Fibroblast of skin of abdomen (primary cell): Measurements from ENCODE around the gene ANKUB1.
A peak's percentile ranks its signal among the peaks of the same experiment; 100 is the strongest.

Experiments
- DNase-seq: peaks from one replicate; pipeline ENCODE4 v3.0.0-alpha.2; 2013

ANKUB1 gene

DNA sequence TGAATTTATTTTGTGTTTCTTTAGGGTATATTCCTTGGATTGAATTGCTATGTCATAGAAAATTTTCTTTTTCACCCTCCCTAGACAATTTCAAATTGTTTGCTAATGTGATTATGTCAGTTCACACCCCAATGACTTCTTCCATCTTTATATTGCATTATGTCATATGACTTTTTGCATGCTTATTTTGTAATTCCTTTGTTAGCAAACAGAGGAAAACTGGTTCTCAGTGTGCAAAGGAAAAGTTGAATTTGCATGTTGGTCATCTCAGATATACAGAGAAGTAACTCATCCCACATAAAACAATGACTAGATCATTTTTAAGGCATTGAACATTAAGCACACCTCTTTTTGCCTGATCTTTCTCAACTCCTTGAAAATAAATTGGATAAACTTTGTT is 17.3 kb upstream of the ANKUB1 start:
- no peak for DNase-seq

DNA sequence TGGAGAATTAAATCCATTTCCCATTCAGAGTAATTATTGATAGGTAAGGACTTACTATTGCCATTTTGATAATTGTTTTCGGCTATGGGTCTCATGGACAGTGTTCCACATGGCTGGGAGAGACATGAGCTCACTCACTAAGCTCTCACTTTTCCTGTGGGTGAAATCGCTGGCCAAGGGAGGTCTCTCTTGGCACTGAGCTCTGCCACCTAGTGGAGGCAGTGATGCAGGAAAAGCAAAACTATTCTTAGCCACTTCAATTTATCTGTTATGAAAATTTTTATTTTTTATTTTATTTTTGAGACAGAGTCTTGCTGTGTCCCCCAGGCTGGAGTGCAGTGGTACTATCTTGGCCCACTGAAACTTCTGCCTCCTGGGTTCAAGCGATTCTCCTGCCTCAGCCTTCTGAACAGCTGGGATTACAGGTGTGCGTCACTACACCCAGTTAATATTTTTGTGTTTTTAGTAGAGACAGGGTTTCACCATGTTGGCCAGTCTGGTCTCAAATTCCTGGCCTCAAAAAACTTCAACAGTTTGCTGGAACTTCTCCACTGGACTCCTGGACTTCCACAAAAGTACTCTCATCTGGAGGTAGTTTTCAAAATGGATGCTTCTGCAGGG is 16.0 kb upstream of the ANKUB1 start:
- peak; percentile 76 for DNase-seq

DNA sequence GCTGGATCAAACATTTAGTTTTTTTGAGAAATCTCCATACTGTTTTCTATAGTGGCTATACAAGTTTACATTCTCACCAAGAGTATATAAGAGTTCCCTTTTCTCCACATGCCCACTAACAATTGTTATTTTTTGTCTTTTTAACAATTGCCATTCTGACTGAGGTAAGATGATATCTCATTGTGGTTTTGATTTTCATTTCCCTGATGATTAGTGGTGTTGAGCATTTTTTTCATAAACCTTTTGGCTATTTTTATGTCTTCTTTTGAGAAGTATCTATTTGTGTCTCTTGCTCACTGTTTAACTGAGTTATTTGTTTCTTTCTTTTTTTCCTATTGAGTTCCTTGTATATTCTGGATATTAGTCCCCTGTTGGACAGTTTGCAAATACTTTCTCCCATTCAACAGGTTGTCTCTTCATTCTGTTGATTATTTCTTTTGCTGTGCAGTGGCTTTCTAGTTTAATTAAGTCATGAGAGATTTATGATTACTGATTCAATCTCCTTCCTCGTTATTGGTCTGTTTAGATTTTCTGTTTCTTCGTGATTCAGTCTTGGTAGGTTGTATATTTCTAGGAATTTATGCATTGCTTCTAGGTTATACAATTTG is 13.9 kb upstream of the ANKUB1 start:
- DNase-seq: no peak

DNA sequence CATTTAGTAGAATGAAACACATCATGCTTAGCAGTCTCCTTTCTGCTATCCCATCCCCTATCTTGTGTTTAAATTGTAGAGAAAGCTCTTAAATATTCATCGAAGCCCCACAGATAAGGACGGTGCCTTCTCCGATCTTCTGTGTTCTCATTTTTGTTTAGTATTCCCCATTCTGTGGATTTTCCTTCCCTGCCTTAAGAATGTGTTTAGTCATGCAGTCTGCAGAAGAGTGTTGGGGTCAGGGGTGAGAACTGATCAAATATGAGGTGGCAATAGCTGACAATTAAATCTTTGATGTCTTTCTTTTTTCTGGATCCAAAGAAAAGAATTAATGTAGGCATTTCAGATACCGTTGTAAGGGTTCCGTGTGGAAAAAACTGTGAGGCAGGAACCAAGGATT is 9.3 kb upstream of the ANKUB1 start:
- DNase-seq: no peak

DNA sequence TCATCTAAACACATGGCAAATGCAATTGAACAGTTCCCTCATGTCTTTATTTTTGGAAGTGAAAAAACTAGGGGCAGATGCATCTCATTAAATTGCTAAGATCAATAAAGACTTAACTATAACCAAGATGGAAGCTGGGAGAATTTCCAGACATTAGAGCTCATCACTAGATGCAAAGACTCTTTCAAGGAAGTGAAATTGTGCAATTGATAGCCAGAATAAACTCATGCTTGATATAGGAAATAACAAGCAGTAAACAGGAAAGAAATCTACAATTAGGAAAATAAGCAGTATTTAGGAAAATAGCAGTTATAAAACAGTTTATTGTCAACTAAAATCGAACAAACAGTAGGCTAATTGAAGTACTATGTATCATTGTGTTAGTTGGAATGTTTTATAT is 8.8 kb upstream of the ANKUB1 start:
- no peak for DNase-seq

DNA sequence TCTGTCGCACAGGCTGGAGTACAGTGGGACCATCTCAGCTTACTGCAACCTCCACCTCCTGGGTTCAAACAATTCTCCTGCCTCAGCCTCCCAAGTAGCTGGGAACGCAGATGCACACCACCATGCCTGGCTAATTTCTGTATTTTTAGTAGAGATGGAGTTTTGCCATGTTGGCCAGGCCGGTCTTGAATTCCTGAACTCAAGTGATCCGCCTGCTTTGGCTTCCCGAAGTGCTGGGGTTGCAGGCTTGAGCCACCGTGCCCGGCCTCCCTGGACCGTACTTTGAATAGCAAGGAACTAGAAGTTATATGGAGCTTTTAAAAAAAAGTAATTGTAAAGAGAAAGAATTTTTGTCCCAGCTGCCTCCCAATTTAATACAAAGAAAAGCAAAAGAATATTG is 8.3 kb upstream of the ANKUB1 start:
- DNase-seq: no peak

DNA sequence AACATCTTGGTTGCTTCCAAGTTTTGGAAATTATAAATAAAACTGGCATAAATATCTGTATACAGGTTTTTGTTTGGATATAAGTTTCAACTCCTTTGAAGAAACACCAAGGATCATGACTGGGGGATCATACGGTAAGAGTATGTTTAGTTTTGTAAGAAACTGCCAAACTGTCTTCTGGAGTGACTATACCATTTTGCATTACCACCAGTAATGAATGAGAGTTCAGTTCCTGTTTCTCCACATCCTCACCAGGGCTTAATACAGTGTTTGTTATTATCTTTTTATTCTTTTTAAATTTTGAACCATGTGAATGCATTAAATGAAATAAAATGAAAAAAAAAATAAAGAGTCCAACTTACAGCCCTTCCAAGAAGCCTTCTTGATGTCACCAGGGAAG is 3.7 kb upstream of the ANKUB1 start:
- no peak for DNase-seq

DNA sequence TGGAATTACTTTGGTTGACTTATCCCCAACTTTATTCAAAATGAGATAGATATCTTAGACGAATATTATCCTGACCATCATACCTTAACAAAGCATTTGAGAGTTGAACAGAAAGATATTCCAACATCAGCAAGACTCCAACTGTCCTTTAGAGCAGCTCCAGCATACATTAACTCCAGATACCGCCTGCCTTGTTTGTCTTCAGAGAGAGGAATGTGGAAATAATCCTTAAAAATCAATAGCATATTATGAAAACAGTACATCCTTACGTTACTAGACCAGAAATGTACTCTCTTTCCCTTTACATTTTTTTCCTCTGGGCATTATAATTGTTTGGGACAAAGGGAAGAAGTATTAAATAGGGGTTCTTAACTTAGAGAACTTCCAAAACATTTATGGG is 1.7 kb downstream of the ANKUB1 start:
- no peak for DNase-seq

DNA sequence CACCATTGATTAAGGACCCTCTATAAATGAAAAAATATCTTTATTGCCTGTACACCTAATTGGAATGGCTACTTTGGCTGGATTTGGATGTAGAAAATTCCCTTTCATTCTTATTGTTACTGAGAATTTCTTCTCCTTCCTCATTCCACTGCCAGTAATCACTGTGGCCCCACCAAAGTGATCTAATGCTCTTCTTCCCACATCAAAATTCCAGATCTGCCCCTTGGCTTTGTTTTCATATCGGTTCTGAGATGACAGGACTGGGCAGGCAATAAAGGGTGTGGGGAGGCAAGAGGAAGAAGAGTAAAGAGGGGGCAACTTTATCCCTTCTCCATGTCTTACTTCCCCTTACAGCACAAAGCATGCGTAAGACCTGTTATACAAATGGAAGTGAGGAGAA is 2.1 kb downstream of the ANKUB1 start:
- DNase-seq: peak; percentile 35

DNA sequence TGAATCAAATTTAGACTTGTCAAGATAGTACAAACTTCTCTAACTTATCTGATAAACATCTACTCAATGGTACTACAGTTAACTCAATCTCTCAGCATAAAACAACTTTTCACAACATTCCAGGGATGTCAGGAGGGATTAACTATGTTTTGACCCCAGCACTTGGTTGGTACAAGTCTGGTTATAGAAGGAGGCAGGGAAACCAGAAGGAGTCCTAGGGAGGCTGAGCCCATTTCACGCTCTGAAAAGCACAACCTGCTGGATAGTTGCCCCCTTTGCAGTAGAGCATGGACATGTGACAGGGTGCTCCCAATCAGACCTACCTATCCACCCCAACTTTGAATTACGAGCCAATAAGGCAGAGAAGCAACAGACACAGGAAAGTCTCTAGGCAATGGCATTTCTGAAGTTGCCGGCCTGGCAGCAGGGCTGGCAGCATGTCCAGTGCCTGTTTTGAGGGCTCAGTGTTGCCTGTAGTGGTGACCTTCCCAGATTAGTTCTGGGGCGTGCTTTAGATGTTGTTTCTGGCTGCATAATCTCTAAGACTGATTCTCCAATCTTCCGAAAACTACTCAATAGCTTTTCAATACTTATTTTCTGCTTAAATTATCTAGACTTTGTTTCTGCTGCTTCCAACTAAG is 8.2 kb downstream of the ANKUB1 start:
- DNase-seq: peak; percentile 66

DNA sequence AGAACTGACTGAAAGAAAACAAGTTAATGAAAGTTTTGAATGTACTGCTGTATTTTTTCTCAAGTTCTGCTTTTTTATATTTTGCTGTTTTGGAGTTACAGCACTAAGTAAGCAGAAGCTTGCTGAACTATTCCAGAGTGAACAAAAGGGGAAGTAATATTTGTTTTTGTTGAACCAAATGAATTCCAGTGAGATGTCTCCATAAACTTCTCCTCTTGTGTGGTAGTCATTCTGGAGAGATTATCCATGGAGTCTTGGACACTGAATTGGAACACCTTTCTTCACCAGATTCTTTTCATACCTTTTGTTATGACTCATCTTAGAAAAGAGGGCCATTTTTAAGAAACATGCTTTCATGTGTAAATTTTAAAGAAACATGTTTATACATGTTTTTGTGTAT is 8.8 kb downstream of the ANKUB1 start:
- DNase-seq: peak; percentile 83

DNA sequence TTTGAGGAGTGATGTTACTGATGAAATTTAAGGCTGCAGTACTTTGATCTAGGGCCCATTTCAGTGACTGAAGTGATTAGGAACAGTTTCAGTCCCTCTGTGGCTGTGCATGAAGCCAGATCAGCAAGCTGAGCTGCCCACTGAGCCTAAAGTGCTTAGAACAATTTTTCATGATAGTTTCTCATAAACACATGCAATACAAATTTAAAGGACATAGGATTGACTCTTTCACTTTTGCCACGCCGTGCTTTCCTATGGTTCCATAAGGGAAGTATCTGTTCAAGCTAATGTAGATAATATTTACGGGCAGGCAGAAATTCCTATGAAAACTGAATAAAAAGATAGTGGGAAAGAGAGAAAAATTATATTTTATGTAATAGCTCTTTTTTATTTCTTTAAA is 10.6 kb downstream of the ANKUB1 start:
- DNase-seq: no peak

DNA sequence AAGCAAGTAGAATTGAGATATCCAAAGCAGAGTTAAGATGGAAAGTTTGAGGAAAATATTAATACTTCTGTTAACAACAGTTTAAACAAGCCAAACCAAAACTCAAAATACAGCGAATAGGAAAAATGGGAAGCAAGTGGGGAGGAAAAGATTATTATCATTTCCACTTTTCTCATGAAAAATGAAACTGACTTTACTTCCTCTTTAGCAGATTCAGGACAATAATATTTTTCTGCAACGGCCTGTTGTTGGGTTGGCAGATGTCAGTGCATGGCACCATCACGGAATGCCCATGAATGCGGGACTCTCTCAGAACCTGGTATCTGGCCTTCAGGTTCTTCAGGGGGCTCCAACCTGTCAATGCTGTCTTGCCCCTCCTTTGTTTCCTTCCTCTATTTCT is 11.1 kb downstream of the ANKUB1 start:
- DNase-seq: no peak

DNA sequence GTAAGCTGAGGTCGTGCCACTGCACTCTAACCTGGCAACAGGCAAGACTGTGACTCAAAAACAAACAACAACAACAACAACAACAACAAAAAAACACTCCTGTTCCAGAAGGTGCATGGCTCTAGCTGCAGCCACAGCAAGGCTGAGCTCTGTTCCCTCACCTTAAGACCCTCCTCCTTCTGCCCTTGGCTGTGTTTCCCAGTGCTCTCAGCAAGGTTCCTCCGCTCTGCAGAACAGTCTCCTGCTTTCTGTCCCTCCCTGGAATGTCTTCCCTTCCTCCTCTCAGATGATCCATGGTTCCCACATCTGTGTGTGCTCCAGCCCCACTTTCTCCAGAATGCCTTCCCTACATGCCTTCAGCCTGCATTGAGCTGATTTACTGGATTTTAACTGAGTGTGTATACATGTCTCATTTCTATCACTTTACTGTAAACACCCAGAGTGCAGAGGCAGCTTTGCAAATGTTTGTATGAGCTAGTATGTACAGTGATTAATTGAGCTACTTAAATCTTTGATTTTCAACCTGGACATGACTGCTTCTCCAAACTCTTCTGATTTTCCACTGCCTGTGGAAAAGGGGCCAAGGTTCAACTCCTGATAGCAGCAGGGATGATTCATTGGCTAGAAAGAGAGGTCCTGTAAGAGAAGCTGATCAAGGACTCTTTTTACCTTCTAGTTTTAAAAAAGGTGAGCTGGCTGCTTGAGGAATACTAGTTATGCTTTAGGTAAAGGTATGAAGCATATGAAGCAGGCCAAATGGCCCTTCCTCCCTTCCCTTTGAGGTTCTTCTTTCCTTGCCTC is 14.7 kb downstream of the ANKUB1 start:
- DNase-seq: peak; percentile 5

DNA sequence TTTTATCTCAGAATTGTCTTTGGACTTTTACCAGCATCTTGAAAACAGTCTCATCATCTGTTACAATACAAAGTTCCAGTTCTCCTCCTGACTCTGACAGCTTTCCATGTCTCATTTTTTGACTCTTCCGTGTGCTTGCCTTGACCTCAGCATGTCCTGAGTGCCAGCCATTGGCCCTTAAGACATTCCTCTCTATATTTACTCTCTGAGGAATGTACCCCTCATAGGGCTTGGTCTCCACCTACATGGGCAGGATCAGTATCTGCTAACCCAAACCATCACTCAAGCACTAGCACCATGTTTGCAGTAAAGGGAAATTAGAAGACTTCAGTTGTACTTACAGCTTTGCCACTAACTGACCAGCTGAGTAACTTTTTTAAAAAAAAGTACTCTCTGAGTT is 16.2 kb downstream of the ANKUB1 start:
- no peak for DNase-seq

DNA sequence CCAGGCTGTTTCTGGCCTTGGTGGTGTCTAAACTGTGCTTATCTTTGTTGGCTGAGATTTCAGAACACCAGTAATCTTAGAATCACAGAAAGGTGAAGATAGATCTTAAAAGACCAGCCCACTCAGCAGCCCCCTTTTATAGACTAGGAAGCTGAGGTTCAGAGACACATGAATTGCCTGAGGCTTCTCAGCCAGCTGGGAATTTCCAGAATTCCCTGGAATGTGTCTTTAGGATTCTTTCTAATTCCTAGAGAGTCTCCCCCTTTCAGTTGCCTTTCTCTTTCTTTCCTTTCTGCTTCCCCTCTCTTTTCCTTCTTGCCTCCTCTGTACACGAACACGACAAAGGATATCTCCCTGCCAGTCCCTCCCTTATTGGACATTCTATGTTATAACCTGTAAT is 19.5 kb downstream of the ANKUB1 start:
- DNase-seq: no peak

DNA sequence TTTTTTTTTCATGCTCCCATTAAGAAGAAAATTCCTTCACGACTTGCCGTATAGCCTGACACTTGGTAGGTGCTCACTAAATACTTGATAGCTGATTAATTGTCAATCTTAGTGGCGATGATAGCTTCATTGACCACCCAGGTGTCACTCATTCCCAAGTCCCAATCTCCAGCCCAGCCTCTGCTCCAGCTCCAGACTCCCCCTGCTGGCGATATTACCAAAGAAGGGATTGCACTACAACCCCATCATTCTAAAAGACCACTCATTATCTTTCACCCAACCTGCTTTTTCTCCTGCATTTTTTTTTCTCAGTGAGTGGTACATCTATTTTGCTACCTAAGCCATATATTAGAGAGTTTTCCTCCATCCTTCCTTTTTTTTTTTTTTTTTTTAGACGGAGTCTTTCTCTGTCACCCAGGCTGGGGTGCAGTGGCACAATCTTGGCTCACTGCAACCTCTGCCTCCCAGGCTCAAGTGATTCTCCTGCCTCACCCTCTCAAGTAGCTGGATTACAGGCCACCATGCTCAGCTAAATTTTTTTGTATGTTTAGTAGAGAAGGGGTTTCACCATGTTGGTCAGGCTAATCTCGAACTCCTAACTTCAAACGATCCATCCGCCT is 20.6 kb downstream of the ANKUB1 start:
- peak; percentile 28 for DNase-seq

DNA sequence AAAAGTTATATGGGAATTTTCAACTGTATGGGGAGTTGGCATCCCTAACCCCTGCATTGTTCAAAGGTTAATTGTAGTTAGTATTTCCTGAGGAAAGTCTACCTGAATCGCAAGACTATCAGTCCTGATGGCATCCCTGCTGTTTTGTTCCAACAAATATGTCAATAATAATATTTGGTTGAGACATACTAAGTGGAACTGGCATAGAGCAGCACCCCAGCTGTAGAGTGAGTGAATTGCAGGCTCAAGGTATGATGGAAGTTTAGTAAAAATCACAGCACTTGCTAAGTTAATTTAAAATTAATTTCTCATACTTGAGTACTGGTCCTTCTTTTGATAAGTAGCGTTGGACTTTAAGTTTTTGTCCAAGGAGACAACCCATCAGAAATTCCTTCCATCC is 22.1 kb downstream of the ANKUB1 start:
- no peak for DNase-seq

DNA sequence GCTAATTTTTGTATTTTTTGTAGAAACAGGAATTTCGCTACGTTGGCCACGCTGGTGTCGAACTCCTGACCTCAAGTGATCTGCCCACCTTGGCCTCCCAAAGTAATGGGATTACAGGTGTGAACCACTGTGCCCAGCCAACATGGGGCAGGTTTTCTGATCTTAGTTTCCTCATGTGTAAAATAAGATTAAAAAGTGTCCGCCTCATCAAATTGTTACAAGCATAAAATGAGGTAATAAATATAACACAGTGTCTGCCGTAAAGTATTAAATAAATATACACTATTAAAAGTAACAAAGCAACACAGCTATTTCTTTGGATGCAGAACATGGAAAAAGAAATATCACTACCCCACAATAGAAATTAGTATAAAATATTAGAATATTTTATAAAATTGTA is 23.6 kb downstream of the ANKUB1 start:
- DNase-seq: no peak

DNA sequence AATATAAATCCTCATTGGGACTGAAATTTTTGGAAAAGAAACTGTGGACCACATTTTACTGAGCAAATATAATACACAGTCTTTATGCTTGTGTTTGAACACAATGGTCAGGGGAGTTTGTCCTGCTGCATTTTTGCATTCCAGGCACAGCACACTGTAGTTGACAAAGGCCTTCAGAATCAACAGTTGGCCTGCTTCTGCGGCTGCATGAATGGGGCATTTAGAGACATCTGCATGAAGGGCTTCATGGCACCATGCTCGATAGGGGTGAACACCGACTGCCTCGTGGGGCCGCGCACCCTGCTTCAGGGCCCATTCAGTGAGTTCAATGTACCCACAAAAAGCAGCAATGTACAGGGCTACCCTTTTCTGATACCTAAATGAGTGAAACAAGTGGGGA is 24.6 kb downstream of the ANKUB1 start:
- no peak for DNase-seq

DNA sequence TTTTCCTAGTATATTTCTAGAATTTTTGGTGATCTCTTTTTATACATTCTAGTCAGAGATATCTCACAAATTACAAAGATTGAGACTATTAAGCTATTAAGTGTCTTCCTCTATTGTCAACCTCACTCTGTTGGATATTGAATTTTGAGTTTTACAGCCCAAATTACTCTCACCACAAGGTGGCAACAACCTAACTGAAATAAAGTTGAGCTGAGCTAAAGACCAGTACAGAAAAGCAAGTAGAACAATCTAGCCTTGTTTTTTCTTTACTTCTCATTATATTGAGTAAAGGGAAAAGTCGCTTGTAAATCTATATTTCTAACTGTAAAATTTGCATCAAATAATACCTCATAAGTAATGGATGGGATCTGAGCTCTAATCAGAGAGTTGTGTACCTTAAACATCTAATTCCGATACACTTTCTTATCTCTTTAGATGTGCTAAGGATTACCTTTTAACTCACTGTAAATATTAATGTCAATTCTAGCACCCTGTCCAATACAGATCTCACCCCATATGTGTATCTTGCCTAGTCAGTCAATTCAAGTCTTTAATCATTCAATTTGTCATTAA is 26.5 kb downstream of the ANKUB1 start:
- DNase-seq: peak; percentile 41

DNA sequence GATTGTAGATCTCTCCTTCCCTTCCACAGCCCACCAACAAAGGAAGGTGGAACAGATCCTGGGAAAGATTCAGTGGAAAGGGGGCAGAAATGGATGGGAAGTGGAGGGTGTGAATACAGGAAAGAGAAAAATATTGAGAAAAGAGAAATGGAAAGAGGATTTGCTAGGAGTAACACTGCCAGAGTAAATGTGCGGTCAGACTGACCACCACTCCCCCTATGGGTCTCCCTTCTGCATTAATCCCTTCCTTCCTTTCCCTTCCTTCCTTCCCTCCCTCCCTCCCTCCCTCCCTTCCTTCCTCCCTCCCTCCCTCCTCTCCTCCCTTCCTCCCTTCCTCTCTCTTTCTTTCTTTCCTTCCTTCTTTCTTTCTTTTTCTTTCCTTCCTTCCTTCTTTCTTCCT is 28.1 kb downstream of the ANKUB1 start:
- DNase-seq: no peak
